Astrocyte of the hippocampus (primary cell): Measurements from ENCODE around the gene PCBP4.
"Not testable (repeated sequence)": the region's sequence is repeated elsewhere in the genome, so short reads cannot be mapped to it uniquely, and the experiment has no call there.

Source experiments
- DNase-seq: peaks from one replicate; pipeline ENCODE4 v3.0.0; 2011; ENCODE audit warnings: low read depth, low spot score

PCBP4 gene

GRCh38 chr3:51940648-51941462 lies 26.4 kb downstream of the PCBP4 start:
- DNase-seq: peak; percentile 31

- no peak for DNase-seq
These were observed 28.4 kb downstream of the PCBP4 start for GRCh38 chr3:51938780-51939425.

GRCh38 chr3:51937611-51938450 lies 29.4 kb downstream of the PCBP4 start:
- DNase-seq: no peak

- DNase-seq: peak; percentile 17
These were observed 30.2 kb downstream of the PCBP4 start for GRCh38 chr3:51937014-51937413.

GRCh38 chr3:51935886-51936755 lies 31.1 kb downstream of the PCBP4 start:
- no peak for DNase-seq

- DNase-seq: no peak
These were observed 32.0 kb downstream of the PCBP4 start for GRCh38 chr3:51934991-51935885.

GRCh38 chr3:51934139-51934850 lies 33.0 kb downstream of the PCBP4 start:
- no peak for DNase-seq

- DNase-seq: no peak
These were observed 33.6 kb downstream of the PCBP4 start for GRCh38 chr3:51933471-51934138.

GRCh38 chr3:51932471-51933370 lies 34.5 kb downstream of the PCBP4 start:
- no peak for DNase-seq

GRCh38 chr3:51931756-51932155 lies 35.5 kb downstream of the PCBP4 start:
- DNase-seq: no peak

- DNase-seq: no peak
These were observed 36.8 kb downstream of the PCBP4 start for GRCh38 chr3:51930439-51930838.

- peak; percentile 29 for DNase-seq
These were observed 37.7 kb downstream of the PCBP4 start for GRCh38 chr3:51929420-51930003.

- not testable (repeated sequence) for DNase-seq
These were observed 38.3 kb downstream of the PCBP4 start for GRCh38 chr3:51928981-51929380.

GRCh38 chr3:51928438-51928837 lies 38.8 kb downstream of the PCBP4 start:
- no peak for DNase-seq

GRCh38 chr3:51927061-51927977 lies 39.9 kb downstream of the PCBP4 start:
- no peak for DNase-seq

GRCh38 chr3:51921081-51921578 lies 46.1 kb downstream of the PCBP4 start:
- no peak for DNase-seq
